Activated T-cell treated with anti-CD3 and anti-CD28 coated beads, Interleukin-2, amount 50 U/mL, for 4 hours (primary cell): ENCODE measurements around the gene CTNNA2. TPM values are rescaled to one million over a fixed set of nuclear protein-coding genes. Genes with fewer than 3 reads are reported as not detected.

Experiments used
- ATAC-seq, 2 donors: fragments of 200-7000 bp; cut with Tn5 transposase; one replicate each; pipeline ENCODE4 v1.10.0; 2021
- DNase-seq: peaks from one replicate; pipeline ENCODE4 v3.0.0-alpha.2; 2020
- H3K27me3 Mint-ChIP-seq: one replicate; pipeline ENCODE4 v1.8.0; 2021; ENCODE audit warnings: low read depth, mixed read lengths
- H3K36me3 Mint-ChIP-seq: one replicate; pipeline ENCODE4 v1.8.0; 2022; ENCODE audit warnings: mixed read lengths; ENCODE audit not compliant: insufficient read depth
- H3K4me1 Mint-ChIP-seq: one replicate; pipeline ENCODE4 v1.8.0; 2021; ENCODE audit warnings: low read depth, mixed read lengths
- H3K4me3 Mint-ChIP-seq: one replicate; pipeline ENCODE4 v1.8.0; 2021; ENCODE audit warnings: mild to moderate bottlenecking, moderate library complexity, mixed read lengths
- H3K9me3 Mint-ChIP-seq: one replicate; pipeline ENCODE4 v1.8.0; 2021; ENCODE audit warnings: mixed read lengths
- total RNA-seq, 3 donors: library from RNA; stranded (reverse); gene quantifications; one replicate each; pipeline ENCODE4 v1.2.1, GENCODE V29; 2021

The CTNNA2 gene
- total RNA-seq, 3 donors from 2014 or later, result 0.08 TPM; not detected in 2

DNA sequence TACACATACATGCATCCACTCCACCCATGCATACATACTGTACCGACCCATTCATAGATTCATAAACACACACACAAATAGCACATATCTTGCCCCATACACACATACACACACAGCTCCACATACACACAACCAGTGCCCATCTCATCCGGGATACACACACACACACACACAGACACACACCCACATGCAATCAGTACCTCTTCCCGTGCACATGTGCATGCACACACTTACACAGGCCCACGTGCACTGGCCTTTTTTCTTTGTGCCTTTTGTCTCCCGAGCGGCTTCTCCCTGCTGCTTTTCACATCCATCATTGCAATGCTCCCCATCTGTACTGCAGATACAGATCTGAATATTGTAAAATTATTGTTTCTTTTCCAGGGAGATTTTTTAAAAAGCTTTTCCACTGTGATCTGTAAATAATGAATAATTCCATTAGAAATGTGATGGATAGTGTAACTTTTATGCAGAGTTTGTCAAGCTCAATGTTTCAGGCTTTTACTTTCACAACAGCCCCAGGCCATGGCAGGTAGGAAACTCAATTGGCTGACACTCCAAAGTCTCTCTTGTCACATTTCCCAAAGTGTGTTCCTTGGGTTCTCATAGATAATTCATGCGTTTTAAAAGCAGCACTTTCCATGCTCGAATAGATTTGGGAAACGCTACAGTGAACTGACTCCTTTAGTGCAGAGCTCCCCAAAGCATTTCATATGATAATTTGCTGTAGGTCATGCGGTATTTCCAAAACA, 393.5 kb downstream of the CTNNA2 start:
- H3K4me1 Mint-ChIP-seq, result no peaks in the 10 kb centered on the region
- no peak overlapping the region for H3K4me3 Mint-ChIP-seq
- ATAC-seq (no peak), DNase-seq (no peak)
- no peaks in the 10 kb centered on the region for H3K36me3 Mint-ChIP-seq
- H3K9me3 Mint-ChIP-seq, result no peaks in the 10 kb centered on the region
- H3K27me3 Mint-ChIP-seq, result no peaks in the 10 kb centered on the region

GRCh38 chr2:79909521-79909920, 396.7 kb downstream of the CTNNA2 start:
- Mint-ChIP-seq H3K9me3 (no peaks in the 10 kb centered on the region), H3K36me3 (no peaks in the 10 kb centered on the region), H3K27me3 (no peaks in the 10 kb centered on the region), H3K4me3 (no peak overlapping the region), H3K4me1 (no peaks in the 10 kb centered on the region)
- ATAC-seq, result no peak
- no peak for DNase-seq

DNA sequence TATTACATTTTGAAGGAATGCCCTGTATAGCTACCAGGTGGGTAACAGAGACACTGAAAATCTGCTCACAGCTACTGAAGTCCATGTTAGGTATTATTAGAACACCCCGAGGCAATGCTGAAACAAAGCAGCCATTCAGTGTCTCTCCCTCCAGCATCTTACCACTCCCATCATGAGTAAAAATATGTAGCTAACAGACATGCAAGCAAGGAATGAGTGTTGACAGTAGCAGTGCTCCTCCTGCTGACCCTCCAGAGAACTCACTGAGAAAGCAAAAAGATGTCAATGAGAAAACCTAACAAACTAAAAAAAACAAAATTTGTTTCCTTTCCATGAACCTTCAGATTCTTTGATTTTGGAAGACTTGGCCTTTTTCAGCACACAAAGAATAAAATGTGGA, 397.8 kb downstream of the CTNNA2 start:
- no peaks in the 10 kb centered on the region for H3K27me3 Mint-ChIP-seq
- no peaks in the 10 kb centered on the region for H3K36me3 Mint-ChIP-seq
- no peak overlapping the region for H3K4me3 Mint-ChIP-seq
- H3K9me3 Mint-ChIP-seq, result no peaks in the 10 kb centered on the region
- H3K4me1 Mint-ChIP-seq, result no peaks in the 10 kb centered on the region
- no peak for DNase-seq
- no peak for ATAC-seq

- no peaks in the 10 kb centered on the region for H3K27me3 Mint-ChIP-seq
- H3K36me3 Mint-ChIP-seq, result no peaks in the 10 kb centered on the region
- no peaks in the 10 kb centered on the region for H3K4me1 Mint-ChIP-seq
- H3K4me3 Mint-ChIP-seq, result no peak overlapping the region
- DNase-seq (no peak), ATAC-seq (no peak)
- peaks cover 10% of the 10 kb centered on the region for H3K9me3 Mint-ChIP-seq
Observed at GRCh38 chr2:79915455-79915854, 402.6 kb downstream of the CTNNA2 start.

- ATAC-seq (no peak), DNase-seq (no peak)
- Mint-ChIP-seq H3K4me1 (no peaks in the 10 kb centered on the region), H3K27me3 (no peaks in the 10 kb centered on the region), H3K9me3 (peaks cover 10% of the 10 kb centered on the region), H3K4me3 (no peak overlapping the region), H3K36me3 (no peaks in the 10 kb centered on the region)
Observed at GRCh38 chr2:79916285-79916684, 403.4 kb downstream of the CTNNA2 start.

- no peak for DNase-seq
- no peaks in the 10 kb centered on the region for H3K4me1 Mint-ChIP-seq
- no peaks in the 10 kb centered on the region for H3K27me3 Mint-ChIP-seq
- H3K9me3 Mint-ChIP-seq, result peaks cover 10% of the 10 kb centered on the region
- H3K4me3 Mint-ChIP-seq, result no peak overlapping the region
- no peaks in the 10 kb centered on the region for H3K36me3 Mint-ChIP-seq
- ATAC-seq, result no peak
Observed at GRCh38 chr2:79920512-79921076, 407.7 kb downstream of the CTNNA2 start.

GRCh38 chr2:79929624-79930023, 416.8 kb downstream of the CTNNA2 start:
- DNase-seq (no peak), ATAC-seq (no peak)
- Mint-ChIP-seq H3K4me3 (no peak overlapping the region), H3K36me3 (no peaks in the 10 kb centered on the region), H3K4me1 (no peaks in the 10 kb centered on the region), H3K27me3 (no peaks in the 10 kb centered on the region), H3K9me3 (peaks cover 7% of the 10 kb centered on the region)

- H3K9me3 Mint-ChIP-seq, result peaks cover 3% of the 10 kb centered on the region
- H3K4me3 Mint-ChIP-seq, result no peak overlapping the region
- no peaks in the 10 kb centered on the region for H3K27me3 Mint-ChIP-seq
- DNase-seq, result no peak
- no peaks in the 10 kb centered on the region for H3K36me3 Mint-ChIP-seq
- ATAC-seq, result no peak
- H3K4me1 Mint-ChIP-seq, result no peaks in the 10 kb centered on the region
Observed at GRCh38 chr2:79935046-79935732, 422.3 kb downstream of the CTNNA2 start.

DNA sequence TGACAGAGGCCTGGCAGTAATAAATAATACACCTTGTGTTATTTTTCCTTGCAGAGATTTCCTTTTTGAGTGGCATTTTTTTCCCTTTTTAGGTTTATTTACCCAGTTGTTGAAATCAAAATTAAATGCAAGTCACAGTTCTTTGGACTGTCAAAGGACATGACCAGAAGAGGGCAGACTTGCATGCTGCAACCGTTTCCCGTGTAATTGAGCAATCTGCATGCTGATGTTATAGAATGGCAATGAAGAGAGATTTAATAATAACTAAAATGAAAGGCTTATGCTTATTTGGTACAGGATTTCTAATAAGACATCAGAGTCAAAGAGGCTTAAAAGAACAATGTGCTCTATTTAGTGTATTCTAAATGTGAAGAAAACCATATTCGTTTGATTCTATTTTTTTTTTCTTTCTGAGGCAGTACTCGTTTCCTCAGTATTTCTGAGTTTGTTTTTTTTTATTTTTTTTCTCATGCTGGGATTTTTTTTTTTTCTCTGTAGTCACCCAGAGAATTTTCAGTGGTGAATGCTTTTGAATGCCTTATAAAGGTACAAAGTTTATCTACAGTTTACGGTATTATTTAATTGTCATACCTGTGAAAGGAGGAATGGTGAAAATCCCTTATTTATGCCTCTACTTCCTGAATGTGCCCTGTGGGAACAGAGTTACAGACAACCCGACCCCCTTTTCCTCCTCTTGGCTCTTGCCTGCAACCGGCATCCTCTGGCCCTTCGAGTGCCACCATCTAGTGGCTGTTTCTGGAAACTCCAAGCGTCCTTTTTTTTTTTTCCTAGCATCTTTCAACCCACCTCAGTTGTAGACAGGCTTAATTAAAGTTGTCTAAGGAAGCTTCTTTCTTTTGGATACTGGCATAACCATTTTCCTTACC, 423.2 kb downstream of the CTNNA2 start:
- no peaks in the 10 kb centered on the region for H3K4me1 Mint-ChIP-seq
- H3K36me3 Mint-ChIP-seq, result no peaks in the 10 kb centered on the region
- DNase-seq (no peak), ATAC-seq (no peak)
- H3K27me3 Mint-ChIP-seq, result no peaks in the 10 kb centered on the region
- no peak overlapping the region for H3K4me3 Mint-ChIP-seq
- H3K9me3 Mint-ChIP-seq, result peaks cover 3% of the 10 kb centered on the region

GRCh38 chr2:79936715-79937114, 423.9 kb downstream of the CTNNA2 start:
- H3K4me1 Mint-ChIP-seq, result no peaks in the 10 kb centered on the region
- no peak overlapping the region for H3K4me3 Mint-ChIP-seq
- ATAC-seq (no peak), DNase-seq (no peak)
- H3K36me3 Mint-ChIP-seq, result no peaks in the 10 kb centered on the region
- no peaks in the 10 kb centered on the region for H3K27me3 Mint-ChIP-seq
- peaks cover 3% of the 10 kb centered on the region for H3K9me3 Mint-ChIP-seq

DNA sequence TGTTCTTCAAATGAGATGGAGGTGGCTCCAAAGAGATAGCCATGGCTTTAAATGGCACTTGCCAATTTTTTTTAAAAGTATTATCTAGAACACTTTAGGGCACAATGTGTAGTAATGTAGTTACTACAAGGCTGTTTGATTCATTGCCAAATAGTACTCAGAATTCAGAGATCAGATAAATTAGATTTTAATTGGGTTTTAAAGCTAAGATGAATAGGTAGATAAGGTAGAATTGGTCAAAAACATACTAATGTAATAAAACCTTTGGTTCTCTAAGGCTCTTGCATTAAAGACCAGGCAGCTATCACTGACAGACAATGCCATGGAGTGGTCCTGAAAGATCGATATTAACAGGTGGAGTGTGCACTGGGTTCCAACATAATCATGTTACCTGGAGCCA, 425.8 kb downstream of the CTNNA2 start:
- Mint-ChIP-seq H3K4me3 (no peak overlapping the region), H3K9me3 (no peaks in the 10 kb centered on the region), H3K27me3 (no peaks in the 10 kb centered on the region), H3K36me3 (no peaks in the 10 kb centered on the region), H3K4me1 (no peaks in the 10 kb centered on the region)
- ATAC-seq (no peak), DNase-seq (no peak)

GRCh38 chr2:79940364-79940763, 427.5 kb downstream of the CTNNA2 start:
- ATAC-seq (no peak), DNase-seq (no peak)
- Mint-ChIP-seq H3K9me3 (no peaks in the 10 kb centered on the region), H3K27me3 (no peaks in the 10 kb centered on the region), H3K4me1 (no peaks in the 10 kb centered on the region), H3K36me3 (no peaks in the 10 kb centered on the region), H3K4me3 (no peak overlapping the region)

DNA sequence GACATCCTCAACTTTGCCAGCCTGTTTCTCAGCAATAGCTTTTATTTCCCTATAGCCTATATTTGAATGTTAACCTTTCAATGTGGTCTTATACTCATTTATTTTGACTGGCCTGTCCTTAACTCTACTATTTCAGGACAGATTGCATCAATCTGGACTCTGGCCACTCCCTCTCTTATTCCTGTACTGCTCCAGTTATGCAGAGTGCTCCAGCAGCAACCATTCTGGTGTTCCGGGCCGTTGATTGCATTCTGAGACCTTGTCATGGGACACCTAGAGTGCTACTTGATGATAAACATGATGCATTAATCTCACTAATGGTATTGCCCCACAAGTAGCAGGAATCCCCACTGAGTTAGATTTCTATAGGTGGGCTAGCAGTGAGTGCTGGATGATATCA, 428.3 kb downstream of the CTNNA2 start:
- Mint-ChIP-seq H3K36me3 (no peaks in the 10 kb centered on the region), H3K4me3 (no peak overlapping the region), H3K4me1 (no peaks in the 10 kb centered on the region), H3K27me3 (no peaks in the 10 kb centered on the region), H3K9me3 (no peaks in the 10 kb centered on the region)
- DNase-seq, result no peak
- ATAC-seq, result no peak

DNA sequence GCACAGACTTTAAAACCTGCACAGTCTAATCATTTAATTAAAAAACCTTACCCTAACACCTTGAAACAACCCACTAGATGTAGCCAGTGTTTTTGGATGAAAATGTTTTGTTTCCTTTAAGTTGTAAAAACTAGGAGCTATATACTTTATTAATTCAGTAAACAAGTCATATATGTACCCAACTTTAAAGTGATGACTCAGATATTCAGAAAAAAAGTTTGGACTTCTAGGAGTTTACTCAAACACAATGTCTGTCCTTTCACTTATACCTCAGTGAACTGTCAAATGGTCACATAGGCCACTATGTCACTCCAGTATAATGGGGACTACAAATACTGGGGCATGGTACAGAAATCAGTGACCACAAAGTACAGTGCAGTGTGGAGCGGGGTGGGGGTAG, 431.4 kb downstream of the CTNNA2 start:
- H3K4me3 Mint-ChIP-seq, result no peak overlapping the region

More for the DNA sequence above, 431.4 kb downstream of the CTNNA2 start:
- no peaks in the 10 kb centered on the region for H3K36me3 Mint-ChIP-seq
- ATAC-seq (no peak), DNase-seq (no peak)
- H3K27me3 Mint-ChIP-seq, result no peaks in the 10 kb centered on the region
- no peaks in the 10 kb centered on the region for H3K4me1 Mint-ChIP-seq
- H3K9me3 Mint-ChIP-seq, result no peaks in the 10 kb centered on the region
